NCI-H82 treated with DMSO at 0.1 percent for 48 hours (cell line): ENCODE measurements around the gene SLC6A11.

ENCODE experiments used
- DNase-seq: peaks from one replicate; lab custom pipeline; 2025; ENCODE audit not compliant: unreplicated experiment; lab: John Stamatoyannopoulos, UW

SLC6A11 gene

DNA sequence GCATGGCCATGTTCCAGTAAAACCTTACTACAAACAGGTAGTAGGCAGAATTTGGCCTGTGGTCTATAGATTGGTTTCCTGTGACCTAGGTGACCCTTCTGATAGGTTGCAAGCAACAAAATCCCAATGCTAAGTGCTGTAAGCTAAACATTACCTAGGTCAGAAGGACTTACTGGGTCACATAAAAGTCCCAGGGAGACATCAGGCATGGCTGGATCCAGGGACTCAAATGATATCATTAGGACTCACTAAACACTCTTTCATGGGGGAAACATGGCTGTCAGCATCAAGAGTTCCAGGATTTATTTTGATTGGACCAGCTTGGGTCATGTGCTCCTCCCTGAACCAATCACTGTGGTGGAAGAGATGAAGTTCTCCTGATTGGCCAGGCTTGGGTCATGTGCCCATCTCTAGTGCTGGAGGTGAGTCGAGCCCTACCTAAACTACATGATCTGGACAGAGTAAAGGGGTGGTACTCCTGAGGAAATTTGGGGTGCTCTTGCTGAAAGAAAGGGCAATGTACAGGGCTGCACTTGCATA is 159.7 kb downstream of the SLC6A11 start:
- no peak for DNase-seq

DNA sequence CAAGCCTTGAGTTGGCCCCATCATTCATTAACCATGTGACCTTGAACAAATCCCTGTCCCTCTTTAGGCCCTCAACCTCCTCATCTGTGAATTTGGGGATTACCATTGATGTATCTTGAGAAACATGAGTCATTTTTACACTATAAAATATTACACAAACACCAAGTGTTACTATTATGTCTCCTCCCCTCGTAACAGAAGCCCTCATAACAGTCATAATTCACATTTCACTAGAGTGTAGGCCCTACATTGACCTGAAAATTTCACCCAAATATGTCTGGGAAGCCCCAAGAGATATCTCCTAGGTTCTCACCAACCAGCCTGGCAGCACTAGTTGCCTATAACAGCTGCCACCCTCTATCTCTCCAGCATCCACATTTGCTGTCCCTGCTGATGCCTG is 160.7 kb downstream of the SLC6A11 start:
- no peak for DNase-seq

DNA sequence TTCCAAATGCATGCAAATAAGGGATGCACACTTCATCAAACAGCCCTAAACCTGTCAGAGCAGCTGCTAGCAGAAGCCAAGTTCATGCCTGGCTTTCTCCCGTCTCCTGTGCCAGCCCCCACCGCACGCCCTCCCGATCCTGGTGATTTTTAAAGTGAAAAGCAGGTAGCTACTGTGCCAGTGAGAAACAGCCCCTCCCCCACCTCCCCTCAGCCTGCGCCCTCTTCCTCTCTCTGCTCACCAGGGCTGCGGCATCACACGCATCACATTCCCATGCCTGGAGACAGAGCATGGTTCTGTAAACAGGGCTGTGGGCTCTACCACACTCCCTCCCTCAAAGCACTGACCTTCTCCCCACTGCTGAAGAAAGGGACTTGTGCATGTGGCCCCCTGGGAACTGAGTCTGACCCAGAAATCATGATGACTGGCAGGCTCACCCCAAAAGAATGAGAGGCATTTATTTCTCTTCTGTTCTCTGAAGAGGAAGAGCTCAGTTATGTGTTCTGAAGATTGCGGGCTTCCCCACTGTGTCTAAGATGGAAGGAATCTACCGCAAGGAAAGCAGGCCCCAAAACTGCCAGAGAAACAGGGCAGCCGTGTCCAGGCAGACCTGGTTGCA is 162.0 kb downstream of the SLC6A11 start:
- DNase-seq = no peak

GRCh38 chr3:10978956-10979355 is 162.9 kb downstream of the SLC6A11 start:
- DNase-seq = no peak

GRCh38 chr3:10980312-10980711 is 164.3 kb downstream of the SLC6A11 start:
- DNase-seq = no peak

- DNase-seq = no peak
These were observed 165.0 kb downstream of the SLC6A11 start for GRCh38 chr3:10981031-10981430.

- no peak for DNase-seq
These were observed 165.9 kb downstream of the SLC6A11 start for GRCh38 chr3:10981961-10982360.

GRCh38 chr3:10982782-10983181 is 166.8 kb downstream of the SLC6A11 start:
- no peak for DNase-seq

DNA sequence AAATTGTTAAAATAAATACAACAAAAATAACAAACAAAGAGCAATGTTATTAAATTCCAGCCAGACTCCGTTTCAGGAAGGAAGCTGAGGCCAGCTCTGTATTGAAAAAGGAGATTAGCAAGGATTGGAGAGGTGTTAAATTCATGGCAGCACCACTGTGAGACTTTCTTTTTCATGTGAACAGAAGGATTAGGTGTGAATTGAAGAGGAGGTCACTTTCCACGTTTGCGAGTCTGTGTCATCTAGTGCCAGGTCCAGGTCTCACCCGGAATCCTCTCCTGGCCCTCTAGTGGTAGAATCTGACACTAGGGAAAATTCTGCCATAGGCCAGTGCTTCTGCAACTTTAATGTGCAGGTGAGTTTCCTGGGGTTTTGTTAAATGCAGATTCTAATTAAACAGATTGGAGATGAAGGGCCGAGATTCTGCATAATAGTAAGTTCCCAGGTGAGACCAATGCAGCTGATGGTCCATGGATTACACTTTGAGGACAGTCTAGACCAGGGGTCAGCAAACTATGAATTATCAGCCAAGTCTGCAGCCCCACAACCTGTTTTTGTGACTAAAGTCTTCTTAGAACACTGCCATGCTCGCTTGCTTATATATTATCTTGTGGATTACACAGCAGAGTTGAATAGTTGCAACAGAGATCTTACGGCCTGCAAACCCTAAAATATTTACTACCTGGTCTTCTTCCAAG is 167.3 kb downstream of the SLC6A11 start:
- no peak for DNase-seq

DNA sequence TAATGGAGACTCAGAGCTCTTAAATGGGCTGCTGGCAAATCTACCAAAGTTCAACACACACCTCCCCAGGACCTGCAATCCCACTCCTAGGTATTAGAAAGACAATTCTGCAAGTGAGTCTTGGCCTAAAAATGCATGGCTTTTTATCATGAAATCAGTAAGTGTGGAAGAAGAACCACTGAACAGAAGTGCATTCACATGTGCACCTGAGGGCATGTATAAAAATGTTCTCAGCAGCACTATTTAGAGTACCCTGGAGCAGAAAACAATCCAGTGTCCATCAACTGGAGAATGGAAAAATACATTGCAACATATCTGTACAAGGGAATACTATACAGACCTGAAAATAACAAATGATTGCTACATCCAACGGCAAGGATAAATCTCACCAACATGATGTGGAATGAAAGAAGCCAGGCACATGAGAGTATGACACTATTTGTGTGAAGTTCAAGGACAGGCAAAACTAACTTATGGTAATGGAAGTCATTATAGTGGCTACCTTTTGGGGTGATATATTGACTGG is 168.4 kb downstream of the SLC6A11 start:
- DNase-seq = no peak

- DNase-seq = no peak
These were observed 169.2 kb downstream of the SLC6A11 start for GRCh38 chr3:10985181-10985580.

DNA sequence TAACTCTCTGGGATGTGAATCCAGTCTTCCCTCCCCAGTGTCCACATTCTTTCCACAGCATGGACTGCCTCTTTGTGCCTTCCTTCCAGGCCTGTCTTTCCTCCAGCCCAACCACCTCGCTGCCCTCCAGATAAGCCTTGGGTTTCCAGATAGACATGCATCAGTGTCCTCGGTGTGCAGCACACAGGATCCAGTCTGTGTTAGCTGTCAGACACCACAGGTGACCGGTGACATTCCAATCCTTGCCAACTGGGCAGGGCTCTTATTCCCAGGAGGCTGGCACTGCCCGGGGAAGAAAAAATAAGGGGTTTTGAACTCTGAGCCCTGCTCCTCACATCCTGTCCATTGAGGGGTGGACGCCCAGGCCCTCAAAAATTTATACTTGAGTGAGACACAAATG is 170.6 kb downstream of the SLC6A11 start:
- no peak for DNase-seq

- DNase-seq = no peak
These were observed 172.1 kb downstream of the SLC6A11 start for GRCh38 chr3:10988001-10988665.

DNA sequence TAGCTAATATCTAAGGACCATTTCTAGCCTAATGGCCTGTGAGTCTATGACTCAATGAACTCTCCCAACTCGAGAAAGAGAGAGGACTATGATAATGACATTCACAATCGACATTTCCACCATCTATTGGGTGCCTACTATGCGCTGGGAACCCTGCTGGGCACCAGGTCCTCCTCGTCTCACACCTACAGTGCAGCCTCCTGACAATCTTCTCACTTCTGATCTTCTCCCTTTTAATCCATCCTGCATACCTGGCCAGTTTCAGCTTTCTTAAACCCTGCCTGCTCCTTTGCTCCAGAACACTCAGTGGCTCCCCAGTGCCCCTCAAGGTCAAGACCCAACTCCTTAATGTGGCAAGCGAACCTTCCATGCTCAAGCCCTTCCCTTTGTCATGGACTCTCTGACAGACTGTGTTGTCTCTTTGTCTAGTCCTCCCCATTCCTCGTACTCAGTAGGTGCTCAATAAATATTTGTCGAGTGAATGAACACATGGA is 173.0 kb downstream of the SLC6A11 start:
- DNase-seq = no peak
